CD4-positive, alpha-beta T cell (primary cell): Measurements from ENCODE around the gene UNKL. TPM values are rescaled to one million over a fixed set of nuclear protein-coding genes. Genes with fewer than 3 reads are reported as not detected.

Source experiments
- ATAC-seq: fragments of 200-7000 bp; cut with Tn5 transposase; one replicate; pipeline ENCODE4 v1.10.0; 2022; ENCODE audit warnings: mild to moderate bottlenecking; ENCODE audit not compliant: poor library complexity
- CTCF ChIA-PET: fragments of 350-600 bp; sonication (Branson Sonifier 250); formaldehyde crosslinking; loops from one replicate; lab custom pipeline; 2021; ENCODE audit warnings: antibody characterized with exemption, inconsistent platforms; lab: Charles Lee
- POLR2A ChIA-PET: fragments of 350-600 bp; sonication (Branson Sonifier 250); formaldehyde crosslinking; loops from one replicate; lab custom pipeline; 2021; ENCODE audit warnings: antibody characterized with exemption, inconsistent platforms; lab: Charles Lee
- DNase-seq, 14 experiments: peaks; one replicate each; pipeline ENCODE4 v3.0.0-alpha.2; 2013 to 2020; ENCODE audit warnings: mixed read lengths in 2 of 14
- H3K27ac ChIP-seq, 2 donors: one replicate each; pipeline versions ENCODE4 v1.5.1 to v1.7.0; 2013; ENCODE audit warnings: low read length in 2 of 2, low read depth in 1 of 2, mild to moderate bottlenecking in 1 of 2
- H3K27me3 ChIP-seq, 2 experiments: 1 replicate in 1 of 2; 2 replicates in 1 of 2; pipeline versions ENCODE4 v1.6.1 to v1.7.0; 2013; ENCODE audit warnings: low read length in 2 of 2, control low read depth in 1 of 2, mild to moderate bottlenecking in 1 of 2, moderate library complexity in 1 of 2; ENCODE audit not compliant: insufficient read depth in 2 of 2, control insufficient read depth in 1 of 2
- H3K36me3 ChIP-seq: one replicate; pipeline ENCODE4 v1.6.1; 2013; ENCODE audit warnings: low read length, control low read depth; ENCODE audit not compliant: insufficient read depth
- H3K4me1 ChIP-seq: one replicate; pipeline ENCODE4 v1.6.1; 2013; ENCODE audit warnings: low read length, control low read depth; ENCODE audit not compliant: insufficient read depth
- H3K4me3 ChIP-seq: one replicate; pipeline ENCODE4 v1.5.1; 2013; ENCODE audit warnings: mild to moderate bottlenecking, low read length, moderate library complexity
- H3K9me3 ChIP-seq, 2 experiments: 1 replicate in 1 of 2; 2 replicates in 1 of 2; pipeline versions ENCODE4 v1.6.1 to v1.7.0; 2013; ENCODE audit warnings: low read length in 2 of 2, mild to moderate bottlenecking in 2 of 2, control low read depth in 1 of 2, moderate library complexity in 1 of 2; ENCODE audit not compliant: control insufficient read depth in 1 of 2, insufficient read depth in 1 of 2
- H3K27ac Mint-ChIP-seq: one replicate; pipeline ENCODE4 v1.8.0; 2020; ENCODE audit warnings: mixed read lengths
- H3K27me3 Mint-ChIP-seq: one replicate; pipeline ENCODE4 v1.8.0; 2021; ENCODE audit warnings: mixed read lengths
- H3K36me3 Mint-ChIP-seq: one replicate; pipeline ENCODE4 v1.8.0; 2021; ENCODE audit warnings: low read depth, mixed read lengths
- H3K4me1 Mint-ChIP-seq: one replicate; pipeline ENCODE4 v1.8.0; 2021; ENCODE audit warnings: low read depth, mixed read lengths
- H3K4me3 Mint-ChIP-seq: one replicate; pipeline ENCODE4 v1.8.0; 2020; ENCODE audit warnings: mild to moderate bottlenecking, mixed read lengths
- H3K9me3 Mint-ChIP-seq: one replicate; pipeline ENCODE4 v1.8.0; 2020; ENCODE audit warnings: mixed read lengths
- CTCF ChIP-seq: fragments of 200-600 bp; IDR thresholded peaks from one replicate; pipeline ENCODE4 v1.8.0; 2022; ENCODE audit warnings: antibody characterized with exemption, mild to moderate bottlenecking
- intact Hi-C, 2 experiments: fragments of 100-400 bp; cut with DNase I in 1 of 2; cut with micrococcal nuclease in 1 of 2; formaldehyde crosslinking; loops; one replicate each; pipeline versions ENCODE4 v1.15.1 to v1.9.0; 2023 to 2025; cut with DNase I, micrococcal nuclease
- total RNA-seq, 174 experiments: library from RNA in 2 of 174; stranded (reverse) in 2 of 174; gene quantifications; one replicate each; pipeline ENCODE4 v1.2.3 and lab custom pipeline; 2021 to 2026

The UNKL gene
- total RNA-seq, 2 experiments from 2014 or later = 52.6 to 53.2 TPM

DNA sequence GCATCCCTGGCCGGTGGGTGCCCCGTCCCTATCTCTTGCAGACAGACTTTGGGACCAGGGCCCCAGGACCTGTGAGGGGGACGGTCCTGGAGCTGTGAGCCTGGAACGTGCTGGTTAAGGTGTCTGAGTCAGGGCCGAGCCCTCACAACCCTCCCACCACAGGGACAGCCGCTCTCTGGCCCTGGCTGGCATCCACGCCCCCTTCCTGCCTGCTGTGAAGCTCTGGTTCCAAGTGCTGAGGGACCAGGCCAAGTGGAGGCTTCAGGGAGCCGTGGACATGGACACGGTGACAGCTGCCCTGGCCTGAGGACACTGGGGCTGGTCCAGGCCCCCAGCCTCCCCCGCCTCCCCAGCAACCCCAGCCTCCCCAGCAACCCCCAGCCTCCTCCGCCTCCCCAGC lies 69.4 kb downstream of the UNKL start:
- peaks cover 13% of the 10 kb centered on the region for H3K4me1 Mint-ChIP-seq
- no peaks in the 10 kb centered on the region for H3K27me3 Mint-ChIP-seq
- Histone ChIP-seq H3K27ac (no peak overlapping the region), H3K36me3 (peaks cover 25% of the 10 kb centered on the region), H3K27me3 (no peaks in the 10 kb centered on the region), H3K9me3 (no peaks in the 10 kb centered on the region), H3K4me1 (peaks cover 33% of the 10 kb centered on the region), H3K4me3 (no peak overlapping the region)
- H3K27ac Mint-ChIP-seq = no peak overlapping the region
- ATAC-seq = no peak
- CTCF ChIA-PET = no interaction called here
- no peak overlapping the region for H3K4me3 Mint-ChIP-seq
- H3K36me3 Mint-ChIP-seq = peaks cover 18% of the 10 kb centered on the region
- H3K9me3 Mint-ChIP-seq = no peaks in the 10 kb centered on the region
- peak in 1 of 14 experiments; percentile 39 for DNase-seq
- no peak for TF ChIP-seq CTCF
- POLR2A ChIA-PET = no interaction called here
- intact Hi-C loops = no loop called here

- no peaks in the 10 kb centered on the region for H3K27me3 Mint-ChIP-seq
- no peaks in the 10 kb centered on the region for H3K27me3 ChIP-seq
- no peak overlapping the region for H3K4me3 ChIP-seq
- H3K27ac ChIP-seq = no peak overlapping the region
- ATAC-seq (no peak), DNase-seq (no peak)
- H3K36me3 Mint-ChIP-seq = peaks cover 14% of the 10 kb centered on the region
- peaks cover 21% of the 10 kb centered on the region for H3K36me3 ChIP-seq
- no peak overlapping the region for H3K4me3 Mint-ChIP-seq
- no peak overlapping the region for H3K27ac Mint-ChIP-seq
- ChIA-PET POLR2A (interaction anchor here (0.6 to 3.1 kb wide), 3 partner anchors 13 to 43 kb away, joined by 3 to 24 read pairs (median 15); partner anchors contain the start of gene UBE2I), CTCF (no interaction called here)
- H3K4me1 ChIP-seq = peaks cover 27% of the 10 kb centered on the region
- H3K9me3 Mint-ChIP-seq = no peaks in the 10 kb centered on the region
- TF ChIP-seq CTCF = no peak
- peaks cover 13% of the 10 kb centered on the region for H3K4me1 Mint-ChIP-seq
- H3K9me3 ChIP-seq = no peaks in the 10 kb centered on the region
- intact Hi-C loops = no loop called here
Measured at GRCh38 chr16:1344499-1344898, 70.0 kb downstream of the UNKL start.

- no peak for ATAC-seq
- DNase-seq = peak in 2 of 14 experiments; percentile 39 to 54
- intact Hi-C loops = loop anchor here (2.0 kb wide), 2 partner anchors 33 to 35 kb away; partner anchors contain the start of gene UBE2I (in 1 of the 2)
- Histone ChIP-seq H3K9me3 (no peaks in the 10 kb centered on the region), H3K4me3 (peak overlapping the region; percentile 26), H3K36me3 (peaks cover 12% of the 10 kb centered on the region), H3K27ac (peak overlapping the region in 1 of 2 donors; percentile 29), H3K27me3 (no peaks in the 10 kb centered on the region), H3K4me1 (peaks cover 26% of the 10 kb centered on the region)
- Mint-ChIP-seq H3K4me3 (peak overlapping the region; percentile 66), H3K27me3 (no peaks in the 10 kb centered on the region), H3K9me3 (no peaks in the 10 kb centered on the region), H3K27ac (peak overlapping the region; percentile 50), H3K4me1 (peaks cover 13% of the 10 kb centered on the region), H3K36me3 (peaks cover 6% of the 10 kb centered on the region)
- CTCF ChIA-PET = interaction anchor here (0.9 to 1.5 kb wide), 3 partner anchors 11 to 77 kb away, joined by 3 to 5 read pairs (median 4); partner anchors contain the start of genes BAIAP3 and UQCC4
- POLR2A ChIA-PET = interaction anchor here (1.1 to 3.1 kb wide), 8 partner anchors 8 to 439 kb away, joined by 3 to 24 read pairs (median 7); partner anchors contain the start of genes GNPTG, MAPK8IP3, NUBP2 and SPSB3
- TF ChIP-seq CTCF = no peak
Measured at GRCh38 chr16:1343428-1344242, 70.9 kb downstream of the UNKL start.
